NCI-H82 treated with DMSO at 0.1 percent for 48 hours (cell line): ENCODE results near the gene CDKAL1.

ENCODE experiments used
- DNase-seq: peaks from one replicate; lab custom pipeline; 2025; ENCODE audit not compliant: unreplicated experiment; lab: John Stamatoyannopoulos, UW

Gene CDKAL1

DNA sequence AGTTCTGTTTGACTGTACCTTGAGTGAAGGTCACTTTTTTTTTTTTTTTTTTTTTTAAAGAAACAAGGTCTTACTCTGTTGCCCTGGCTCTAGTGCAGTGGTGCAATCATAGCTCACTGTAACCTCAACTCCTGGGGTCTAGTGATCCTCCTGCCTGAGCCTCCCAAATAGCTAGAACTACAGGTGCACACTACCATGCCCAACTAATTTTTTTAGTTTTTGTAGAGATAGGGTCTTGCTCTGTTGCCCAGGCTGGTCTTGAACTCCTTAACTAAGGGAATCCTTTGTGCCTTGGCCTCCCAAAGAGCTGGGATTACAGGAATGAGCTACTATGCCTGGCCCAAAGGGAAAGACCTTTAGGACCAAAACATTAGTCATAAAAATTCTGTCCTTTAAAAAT is 413.7 kb downstream of the CDKAL1 start:
- no peak for DNase-seq

DNA sequence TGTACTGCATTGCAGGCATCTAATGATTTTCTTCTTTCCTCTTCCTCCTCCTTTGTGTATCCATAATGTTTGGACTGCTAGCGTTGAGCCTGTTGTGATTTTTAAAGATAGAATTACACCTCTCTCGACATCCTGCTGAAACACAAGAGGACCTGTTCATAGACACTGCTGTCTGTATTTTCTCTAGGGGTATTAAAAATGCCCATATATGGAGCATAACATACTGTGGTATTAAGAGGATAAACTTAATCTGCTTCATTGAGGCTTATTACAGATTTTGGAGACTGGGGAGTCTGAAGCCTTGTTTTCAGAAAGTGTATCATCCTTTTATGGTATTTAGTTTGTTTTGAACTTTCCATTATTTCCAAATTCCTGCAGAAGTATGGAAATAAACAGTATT is 414.3 kb downstream of the CDKAL1 start:
- DNase-seq = peak; percentile 86

DNA sequence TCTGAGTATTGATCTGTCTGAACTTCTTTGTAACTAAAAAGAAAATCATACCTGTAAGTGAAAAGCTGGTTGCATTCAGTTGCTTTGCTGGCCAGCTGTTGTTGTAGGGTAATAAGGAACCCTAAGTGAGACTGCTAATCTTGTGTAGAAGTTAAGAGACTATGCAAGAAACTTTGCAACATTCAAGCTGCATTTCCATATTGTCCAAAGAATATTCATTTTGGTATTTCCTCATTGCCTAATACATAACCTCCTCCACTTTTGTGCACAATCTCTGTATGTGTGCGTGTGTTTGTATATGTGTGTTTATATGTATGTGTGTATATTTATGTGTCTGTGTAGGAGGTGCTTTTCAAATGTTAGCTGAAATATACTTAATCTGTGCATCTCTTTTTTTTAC is 414.9 kb downstream of the CDKAL1 start:
- DNase-seq = peak; percentile 34

DNA sequence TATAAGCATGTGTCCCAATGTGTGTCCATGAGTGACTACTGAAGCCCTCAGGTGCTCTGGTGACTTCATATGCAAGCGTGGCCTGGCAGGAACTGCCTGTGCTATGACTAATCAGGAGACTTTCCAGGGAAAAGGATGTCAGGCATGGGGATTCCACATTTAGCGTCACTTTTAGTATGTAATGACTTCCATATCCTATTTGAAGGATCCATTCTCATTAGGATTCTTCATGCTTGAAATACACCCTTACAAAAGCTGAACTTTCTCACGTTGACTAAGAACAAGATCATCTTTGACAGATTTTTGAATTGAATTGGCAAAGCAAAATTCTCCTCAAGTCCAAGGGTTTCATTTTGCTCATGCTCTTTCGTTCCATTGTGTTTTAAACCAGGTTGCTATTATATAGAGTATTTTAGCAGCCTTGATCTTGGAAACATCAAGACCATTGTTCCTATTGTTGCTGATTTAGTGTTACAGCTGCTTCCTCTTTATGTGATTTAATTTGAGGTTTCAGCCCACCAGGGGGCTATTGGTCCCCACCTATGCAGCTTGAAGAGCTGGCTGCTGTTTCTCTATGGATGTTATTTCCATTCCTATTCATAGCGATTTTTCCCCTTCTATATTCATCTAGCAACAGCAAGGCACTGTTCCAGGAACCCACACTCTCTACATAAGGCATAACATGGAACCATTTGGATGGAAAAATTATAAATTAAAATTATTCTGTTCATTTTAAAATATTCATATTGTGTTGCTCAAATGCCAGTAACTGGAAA is 418.6 kb downstream of the CDKAL1 start:
- no peak for DNase-seq

DNA sequence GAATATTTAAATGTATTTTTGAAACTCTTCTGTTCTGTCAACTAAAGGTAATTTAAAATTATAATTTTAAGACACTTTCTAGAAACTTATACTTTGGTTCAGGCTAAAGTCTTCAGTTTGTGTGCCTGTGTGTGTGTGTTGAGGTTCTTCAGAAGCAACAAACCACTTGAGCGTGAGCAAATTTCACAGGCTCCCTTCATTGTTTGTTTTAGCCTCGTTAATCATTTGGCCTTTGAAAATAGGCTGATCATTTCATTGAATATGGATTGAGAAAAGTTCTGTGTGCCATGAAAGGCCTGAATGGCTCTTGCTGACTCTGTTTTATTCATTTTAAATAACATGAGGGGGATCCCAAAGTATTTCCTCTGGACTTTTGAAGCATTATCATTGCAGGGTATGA is 420.1 kb downstream of the CDKAL1 start:
- no peak for DNase-seq

DNA sequence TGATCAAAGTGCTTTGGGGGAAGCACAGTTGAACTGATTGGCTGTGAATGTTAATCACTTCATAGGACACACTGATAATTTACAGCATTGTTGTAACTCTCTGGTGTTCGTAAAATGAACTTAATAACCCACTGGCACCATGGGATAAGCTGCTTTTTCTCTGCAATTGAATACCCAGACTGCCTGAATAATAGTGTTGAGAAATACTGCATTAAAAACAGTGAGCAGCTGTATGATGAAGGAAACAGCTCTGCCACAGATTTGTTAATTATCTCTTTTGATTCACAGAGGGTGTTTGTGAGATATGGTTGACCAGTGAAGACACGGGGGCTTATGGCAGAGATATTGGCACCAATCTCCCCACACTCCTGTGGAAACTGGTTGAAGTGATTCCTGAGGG is 420.9 kb downstream of the CDKAL1 start:
- DNase-seq = no peak

DNA sequence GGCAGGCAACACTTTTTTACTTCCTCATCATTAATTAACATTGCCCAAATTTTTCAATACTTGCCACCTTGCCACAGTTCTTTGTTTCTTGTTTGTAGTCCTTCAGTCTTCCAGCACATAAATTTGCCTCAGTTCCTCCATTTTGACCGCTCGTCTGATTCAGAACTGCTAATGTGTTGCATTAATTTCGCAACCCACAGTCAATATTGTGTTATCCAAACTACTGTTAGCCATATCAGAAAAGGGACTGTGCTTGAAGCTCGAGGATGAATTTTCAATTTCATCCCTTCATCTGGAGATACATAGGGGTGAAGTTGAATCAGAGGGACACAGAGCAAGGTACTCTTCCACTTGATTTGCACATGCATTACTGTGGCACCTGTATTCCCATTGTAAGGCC is 421.5 kb downstream of the CDKAL1 start:
- no peak for DNase-seq

DNA sequence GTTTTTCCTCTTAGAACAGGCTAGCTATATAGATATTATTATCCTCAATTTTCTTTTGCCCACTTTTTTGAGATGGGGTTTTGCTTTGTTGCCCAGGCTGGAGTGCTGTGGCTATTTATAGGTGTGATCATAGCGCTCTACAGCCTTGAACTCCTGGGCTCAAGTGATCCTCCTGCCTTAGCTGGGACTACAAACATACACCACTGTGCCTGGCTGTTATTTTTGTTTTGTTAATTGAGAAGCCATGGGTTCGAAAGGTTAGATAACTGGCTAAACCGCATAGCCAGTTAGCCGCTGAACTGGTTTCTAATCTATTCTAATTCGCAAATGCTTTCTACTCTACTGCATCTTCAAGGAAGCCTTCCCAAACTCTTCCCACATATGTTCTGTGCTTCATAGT is 425.8 kb downstream of the CDKAL1 start:
- no peak for DNase-seq

DNA sequence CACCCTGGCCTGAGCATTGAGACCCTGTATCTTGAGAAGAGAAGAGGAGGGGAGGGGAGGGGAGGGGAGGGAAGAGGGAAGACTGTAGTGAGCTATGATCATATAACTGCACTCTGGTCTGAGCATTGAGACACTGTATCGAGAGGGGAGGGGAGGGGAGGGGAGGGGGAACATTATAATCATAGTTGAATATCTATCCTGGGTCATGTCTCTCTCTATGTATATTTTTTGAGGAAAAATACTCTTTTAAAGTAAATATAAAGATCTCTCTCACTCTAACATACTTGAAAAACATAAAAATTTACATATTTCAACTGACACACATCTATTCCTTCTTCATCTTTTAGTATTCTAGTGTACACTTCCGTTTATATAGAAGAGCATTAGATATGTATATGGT is 431.0 kb downstream of the CDKAL1 start:
- DNase-seq = no peak

DNA sequence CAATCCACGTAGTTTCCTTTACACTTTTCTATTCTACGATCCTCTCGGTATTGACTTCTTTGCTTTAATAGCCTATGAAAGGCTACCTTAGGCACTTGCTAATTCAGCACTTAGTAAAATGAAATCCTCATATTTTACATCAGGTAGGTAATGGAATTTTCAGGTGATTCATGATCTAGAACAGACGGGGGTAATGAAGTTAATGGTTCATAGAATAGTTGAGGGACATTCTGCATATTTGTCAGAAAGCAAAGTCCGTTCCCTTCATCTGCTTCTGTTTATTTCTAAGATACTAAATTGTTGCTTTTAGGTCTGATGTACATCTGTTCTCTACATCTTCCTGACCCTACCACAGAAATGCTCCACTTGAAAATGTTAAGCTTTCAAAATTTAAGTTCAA is 431.7 kb downstream of the CDKAL1 start:
- DNase-seq = no peak

DNA sequence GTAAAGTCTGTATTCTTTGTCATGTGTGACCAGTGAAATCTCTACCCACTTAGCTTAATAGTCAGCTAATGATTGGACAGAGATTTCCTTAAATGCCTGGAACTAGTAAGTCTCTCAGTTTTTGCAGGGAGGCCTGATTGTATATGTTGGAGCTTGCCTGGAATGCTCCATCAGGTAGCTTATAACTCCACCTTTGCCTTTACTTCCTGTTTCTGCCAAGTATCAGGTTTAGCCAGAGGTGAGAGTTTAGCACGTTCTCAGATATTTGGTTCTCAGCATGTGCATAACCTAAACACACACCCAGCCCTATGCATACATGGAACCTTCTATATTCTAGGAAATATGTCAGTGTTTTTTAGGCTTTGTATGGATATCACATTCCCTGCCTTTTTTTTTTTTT is 435.3 kb downstream of the CDKAL1 start:
- no peak for DNase-seq

DNA sequence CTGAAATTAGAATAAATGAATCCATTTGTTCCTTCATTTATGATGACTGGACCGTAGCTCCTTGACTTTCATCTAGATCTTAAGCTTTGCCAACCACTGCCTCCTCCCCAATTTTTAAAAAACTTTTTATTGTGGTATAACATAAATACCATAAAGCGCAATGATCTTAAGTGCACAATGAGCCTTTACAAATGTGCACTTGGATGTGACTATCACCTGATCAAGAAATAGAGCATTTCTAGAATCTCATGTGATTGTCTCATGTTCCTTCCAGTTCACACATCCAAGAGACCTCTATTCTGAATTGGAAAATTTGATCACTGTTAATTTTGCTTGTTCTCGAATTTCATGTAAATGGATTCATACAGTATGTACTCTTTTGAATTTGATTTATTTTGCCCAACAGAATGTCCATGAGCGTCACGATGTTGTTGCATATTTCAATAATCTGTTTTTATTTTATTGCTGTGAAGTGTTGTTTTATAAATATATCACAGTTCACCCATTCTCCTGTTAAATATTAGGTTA is 442.2 kb downstream of the CDKAL1 start:
- no peak for DNase-seq

DNA sequence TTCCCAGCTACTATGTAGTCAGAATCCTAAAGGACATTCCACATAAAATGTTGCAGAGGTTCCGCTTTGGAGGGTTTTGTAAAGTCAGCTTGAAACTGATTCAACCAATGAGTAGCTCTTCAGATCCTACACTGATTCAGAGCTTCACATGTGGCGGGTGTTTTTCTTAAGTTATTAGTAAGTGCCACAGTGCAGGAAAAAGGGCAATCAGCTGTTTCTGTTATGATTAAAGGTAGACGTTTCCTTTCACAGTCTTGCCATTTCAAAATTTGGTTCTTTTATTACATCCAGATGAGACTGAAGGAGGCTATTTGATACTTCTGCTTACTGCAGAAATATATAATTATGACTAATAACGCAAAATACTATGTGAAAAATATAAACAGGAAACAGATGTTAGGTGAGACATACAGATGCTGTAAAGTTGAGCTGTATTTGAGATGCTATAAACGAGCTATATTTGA is 443.9 kb downstream of the CDKAL1 start:
- no peak for DNase-seq

DNA sequence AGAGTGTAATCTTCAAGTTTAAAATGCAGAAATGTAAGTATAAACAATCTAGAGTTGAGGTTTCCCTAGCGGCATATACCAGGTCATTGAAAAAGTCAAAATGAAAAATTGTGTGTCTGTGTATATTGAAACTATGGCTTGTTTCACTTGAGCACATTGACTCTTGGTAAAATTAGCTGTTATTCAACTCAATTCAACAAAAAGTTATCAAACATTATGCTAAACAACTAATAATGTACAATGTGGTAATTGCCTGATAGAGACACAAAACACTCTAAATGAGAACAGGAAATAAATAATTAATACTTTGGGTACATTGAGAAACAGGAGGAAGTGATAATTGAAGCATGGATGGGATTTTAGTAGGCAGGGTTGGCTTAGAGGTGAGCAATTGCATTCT is 444.8 kb downstream of the CDKAL1 start:
- no peak for DNase-seq

DNA sequence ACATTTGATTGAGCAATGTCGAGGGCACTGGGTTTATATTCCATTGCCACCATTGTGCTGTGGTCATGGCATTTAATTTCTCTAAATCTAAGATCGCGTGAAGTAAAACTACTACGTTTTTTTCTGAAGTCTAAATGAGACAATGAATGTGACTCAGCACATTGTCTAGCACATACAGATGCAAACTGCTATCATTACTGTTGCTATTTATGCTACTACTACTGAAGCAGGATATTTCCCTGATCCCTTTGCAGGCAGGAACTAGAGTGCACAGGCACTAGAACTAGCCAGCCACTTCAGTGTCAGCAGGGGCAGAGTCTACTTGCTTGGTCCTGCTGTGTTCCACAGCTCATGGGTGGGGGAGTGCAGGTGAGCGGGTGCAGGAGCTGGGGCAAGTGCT is 449.7 kb downstream of the CDKAL1 start:
- DNase-seq = no peak

DNA sequence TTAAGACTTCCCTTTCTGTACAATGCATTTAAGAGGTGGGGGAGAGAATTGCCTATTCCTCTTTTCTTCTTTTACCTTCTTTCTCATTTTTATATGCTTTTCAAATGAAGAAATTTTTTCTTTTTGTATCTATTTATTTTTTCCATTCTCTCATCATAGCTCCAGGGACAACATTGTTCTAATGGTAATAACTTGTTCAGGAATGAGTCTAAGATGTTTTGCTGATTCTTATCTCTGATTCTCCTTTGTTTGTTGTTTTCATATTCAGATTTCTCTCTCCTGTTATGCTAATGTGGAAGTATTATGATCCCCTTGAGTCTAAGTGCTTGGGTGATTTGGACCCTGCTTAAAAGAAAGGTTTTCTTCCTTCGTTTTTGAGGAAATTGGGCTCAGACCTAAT is 451.6 kb downstream of the CDKAL1 start:
- DNase-seq = no peak

DNA sequence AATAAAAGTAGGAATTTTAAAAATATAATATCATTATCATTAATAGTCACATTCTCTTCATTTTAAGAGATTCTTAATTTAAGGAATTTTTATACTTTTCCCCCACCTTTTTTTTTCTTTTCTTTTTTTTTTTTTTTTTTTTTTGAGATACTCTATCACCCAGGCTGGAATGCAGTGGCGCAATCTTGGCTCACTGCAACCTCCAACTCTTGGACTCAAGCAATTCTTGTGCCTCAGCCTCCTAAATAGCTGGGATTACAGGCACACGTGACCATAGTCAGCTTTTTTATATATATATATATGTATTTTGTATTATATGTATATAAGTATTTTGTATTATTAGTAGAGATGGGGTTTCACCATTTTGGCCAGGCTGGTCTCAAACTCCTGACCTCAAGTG is 457.7 kb downstream of the CDKAL1 start:
- no peak for DNase-seq

DNA sequence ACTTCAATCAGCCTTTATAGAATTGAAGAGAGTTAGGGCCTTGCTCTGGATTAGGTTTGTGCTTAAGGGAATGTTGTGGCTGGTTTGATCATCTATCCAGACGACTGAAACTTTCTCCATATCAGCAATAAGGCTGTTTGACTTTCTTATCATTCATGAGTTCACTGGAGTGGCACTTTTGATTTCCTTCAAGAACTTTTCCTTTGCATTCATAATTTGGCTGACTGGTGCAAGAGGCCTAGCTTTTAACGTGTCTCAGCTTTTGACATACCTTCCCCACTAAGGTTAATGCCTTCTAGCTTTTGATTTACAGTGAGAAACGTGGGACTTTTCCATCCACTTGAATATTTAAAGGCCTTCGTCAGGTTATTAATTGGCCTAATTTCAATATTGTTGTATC is 461.8 kb downstream of the CDKAL1 start:
- no peak for DNase-seq

DNA sequence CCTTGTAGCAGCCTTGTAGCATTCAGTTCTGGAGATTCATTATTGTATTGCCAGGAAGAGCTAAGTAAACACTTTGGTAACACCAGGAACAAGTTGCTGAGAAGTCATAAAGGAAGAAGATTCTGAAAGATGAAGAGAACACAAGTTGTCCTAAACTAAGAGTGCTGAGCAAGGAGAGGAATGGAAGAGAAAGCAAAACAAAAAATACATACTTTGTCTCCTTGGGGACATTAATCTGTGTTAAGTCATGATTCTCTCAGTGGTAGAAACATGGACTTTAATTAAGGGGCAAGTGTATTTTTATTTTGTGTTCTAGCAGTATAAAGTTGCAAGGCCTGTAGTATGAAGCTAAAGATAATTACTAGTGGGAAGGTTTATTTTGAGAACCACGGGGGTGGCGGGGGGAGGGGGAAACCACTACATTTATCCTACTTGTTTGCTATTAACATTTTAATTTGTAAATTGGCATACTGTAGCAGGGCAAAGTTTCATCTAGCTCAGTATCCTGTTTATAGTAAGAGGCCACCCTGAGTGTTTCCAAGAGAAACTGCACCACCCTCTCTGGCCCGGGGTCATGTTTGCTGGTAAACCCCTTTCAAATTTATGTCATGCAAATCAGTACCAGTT is 463.0 kb downstream of the CDKAL1 start:
- DNase-seq = no peak

DNA sequence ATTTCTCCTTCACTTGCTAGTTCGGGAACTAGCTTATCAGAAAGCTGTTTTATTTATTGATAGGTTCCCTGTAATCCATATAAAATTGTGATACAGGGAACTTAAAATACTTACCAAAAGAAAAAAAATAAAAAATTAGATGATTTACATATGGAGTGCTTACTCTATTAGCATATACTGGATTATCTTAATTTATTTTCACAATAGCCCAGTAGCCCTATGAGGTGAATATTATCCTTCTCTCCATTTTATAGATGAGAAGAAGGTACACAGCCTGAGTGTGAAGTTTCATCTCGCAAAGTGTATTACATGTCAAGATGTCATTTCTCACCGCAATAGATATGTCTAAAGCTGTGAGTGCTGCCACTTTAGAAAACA is 463.5 kb downstream of the CDKAL1 start:
- no peak for DNase-seq

DNA sequence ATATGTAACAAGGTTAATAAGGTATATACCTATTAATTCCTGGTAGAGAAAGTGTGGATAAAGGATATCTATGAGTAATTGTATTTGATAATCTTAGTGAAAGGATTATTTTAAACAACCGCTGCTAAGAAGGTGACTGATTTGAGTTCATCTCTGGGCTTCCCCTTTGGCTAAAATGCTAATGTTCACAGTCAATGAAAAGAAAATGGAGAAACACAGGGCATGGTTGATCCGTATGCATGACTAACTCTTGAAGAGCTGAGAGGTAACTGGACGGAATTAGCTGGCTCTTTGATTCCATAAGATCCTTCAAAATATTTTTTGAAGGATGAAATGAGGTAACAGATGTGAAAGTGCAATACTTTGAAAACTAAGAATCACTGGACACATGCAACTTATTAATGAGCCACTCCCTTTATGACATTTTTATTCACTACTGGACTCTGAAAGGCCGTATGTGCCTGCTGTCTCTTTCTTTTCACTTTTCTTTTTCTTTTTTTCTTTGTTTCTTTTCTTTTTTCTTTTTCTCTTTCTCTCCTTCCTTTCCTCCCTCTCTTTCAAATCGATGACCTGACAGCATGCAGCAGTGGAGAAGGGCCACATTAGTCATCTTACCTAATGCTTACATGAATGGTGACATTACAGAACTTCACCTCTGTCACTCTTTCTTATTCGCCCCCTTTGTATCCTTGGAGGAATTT is 464.6 kb downstream of the CDKAL1 start:
- DNase-seq = no peak

DNA sequence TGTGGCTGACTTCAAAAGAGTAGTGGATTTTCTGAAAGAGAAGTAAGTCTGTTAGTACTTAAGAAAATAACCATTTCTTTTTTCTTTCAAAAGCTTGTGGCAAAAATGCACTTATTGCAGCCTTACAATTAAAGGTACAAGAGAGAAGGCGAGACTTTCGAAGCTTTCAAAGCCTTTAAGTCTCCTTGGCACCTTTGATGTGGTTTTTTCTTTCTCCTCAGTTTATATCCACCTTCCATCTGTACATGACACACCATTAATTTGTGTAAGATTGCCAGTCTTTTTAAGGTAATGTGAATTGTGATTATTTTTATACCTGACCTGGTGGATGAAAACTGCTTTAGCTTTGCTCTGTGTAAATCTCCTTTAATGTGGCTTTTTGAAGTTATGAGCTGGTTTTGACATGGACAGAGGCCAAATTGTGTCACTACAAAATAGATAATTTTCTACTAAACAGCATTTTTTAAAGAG is 466.1 kb downstream of the CDKAL1 start:
- DNase-seq = no peak
